Activated CD8-positive, alpha-beta memory T cell treated with anti-CD3 and anti-CD28 coated beads for 48 hours (primary cell): ENCODE measurements around the gene DNAH11.
"Not testable (repeated sequence)": the region's sequence is repeated elsewhere in the genome, so short reads cannot be mapped to it uniquely, and the experiment has no call there.

Experiments used
- DNase-seq, 3 experiments: peaks; one replicate each; pipeline ENCODE4 v3.0.0-alpha.2; 2020; ENCODE audit warnings: low read depth in 2 of 3, low spot score in 2 of 3

The DNAH11 gene

GRCh38 chr7:21542891-21543527 lies at the start of gene DNAH11:
Gene DNAH11, plus strand, starts transcription at chr7:21543039. Its CDS starts 207 bp downstream, at chr7:21543246.
- DNase-seq, result peak in 2 of 3 experiments; percentile 3 to 5

DNA sequence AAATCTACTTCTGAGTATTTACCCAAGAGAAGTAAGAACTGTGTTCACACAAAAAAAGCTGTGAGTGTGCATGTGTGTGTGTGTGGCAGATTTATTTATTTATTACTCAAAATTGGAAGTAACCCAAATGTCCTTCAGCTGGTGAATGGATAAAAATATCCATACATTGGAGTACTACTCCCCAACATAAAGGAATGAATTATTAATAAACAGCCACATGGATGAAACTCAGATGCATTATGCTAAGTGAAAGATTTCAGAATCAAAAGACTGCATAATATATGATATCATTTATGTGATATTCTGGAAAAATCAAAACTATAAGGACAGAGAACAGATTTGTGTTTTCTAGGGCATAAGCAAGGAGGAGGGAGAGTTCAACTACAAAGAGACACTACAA lies 47.1 kb upstream of the DNAH11 start:
- no peak for DNase-seq

GRCh38 chr7:21497072-21497471 lies 45.8 kb upstream of the DNAH11 start:
- DNase-seq, result no peak

GRCh38 chr7:21500117-21500832 lies 42.6 kb upstream of the DNAH11 start:
- no peak for DNase-seq

GRCh38 chr7:21504021-21504420 lies 38.8 kb upstream of the DNAH11 start:
- no peak for DNase-seq

DNA sequence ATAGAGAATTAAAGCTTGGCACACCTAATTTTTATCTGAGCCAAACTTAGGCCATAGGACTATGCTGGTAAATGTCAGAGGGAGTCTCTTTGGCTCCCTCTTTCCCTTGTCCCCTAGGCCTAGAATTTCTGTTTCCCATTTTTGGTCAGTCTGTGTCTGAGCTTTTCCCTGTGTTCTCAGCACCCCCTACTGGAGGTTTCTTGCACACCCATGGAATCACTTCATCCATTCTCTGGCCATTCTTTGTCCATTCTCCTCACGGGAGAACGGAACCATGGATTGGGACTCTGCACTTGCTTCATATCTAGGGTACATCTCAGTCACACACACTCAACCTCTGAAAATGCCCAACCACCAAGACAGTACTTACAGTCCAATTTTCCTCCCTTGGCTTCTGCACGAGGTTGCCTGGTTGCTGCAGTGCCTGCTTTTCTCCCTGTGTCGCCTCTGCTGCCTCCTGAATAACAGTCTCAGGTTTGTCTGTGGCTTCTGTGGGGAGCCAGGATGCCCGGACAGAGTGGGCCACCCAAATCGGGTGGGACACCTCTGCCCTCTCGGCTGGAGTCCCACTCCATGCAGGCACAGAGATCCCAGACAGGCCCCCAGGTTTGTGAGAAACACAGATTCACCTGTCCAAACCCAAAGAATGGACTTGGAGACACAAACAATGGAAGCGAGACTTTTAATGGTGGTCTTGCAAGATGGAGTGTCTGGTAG lies 35.1 kb upstream of the DNAH11 start:
- DNase-seq, result no peak

- no peak for DNase-seq
Measured at GRCh38 chr7:21508538-21508937, 34.3 kb upstream of the DNAH11 start.

DNA sequence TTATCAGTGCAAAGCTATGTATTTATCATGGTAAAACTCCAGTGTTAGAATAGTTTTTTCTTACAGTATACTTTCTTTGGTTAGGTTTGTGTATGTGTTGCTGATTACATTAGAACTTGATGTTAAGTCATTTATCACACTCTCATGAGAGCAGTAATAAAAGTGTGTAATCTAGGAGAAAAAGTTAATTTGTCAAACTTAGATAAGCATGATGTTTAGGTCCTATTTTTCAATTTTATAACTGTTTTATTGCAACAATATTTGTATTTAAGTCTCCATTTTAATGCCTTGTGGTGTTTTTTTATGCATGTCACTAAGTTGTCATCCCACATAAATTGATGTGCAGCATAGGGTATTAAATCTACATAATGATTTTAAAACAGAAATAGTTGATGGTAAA lies 28.8 kb upstream of the DNAH11 start:
- no peak for DNase-seq

- no peak for DNase-seq
Measured at GRCh38 chr7:21524680-21525079, 18.2 kb upstream of the DNAH11 start.

GRCh38 chr7:21526007-21526406 lies 16.8 kb upstream of the DNAH11 start:
- DNase-seq, result no peak

DNA sequence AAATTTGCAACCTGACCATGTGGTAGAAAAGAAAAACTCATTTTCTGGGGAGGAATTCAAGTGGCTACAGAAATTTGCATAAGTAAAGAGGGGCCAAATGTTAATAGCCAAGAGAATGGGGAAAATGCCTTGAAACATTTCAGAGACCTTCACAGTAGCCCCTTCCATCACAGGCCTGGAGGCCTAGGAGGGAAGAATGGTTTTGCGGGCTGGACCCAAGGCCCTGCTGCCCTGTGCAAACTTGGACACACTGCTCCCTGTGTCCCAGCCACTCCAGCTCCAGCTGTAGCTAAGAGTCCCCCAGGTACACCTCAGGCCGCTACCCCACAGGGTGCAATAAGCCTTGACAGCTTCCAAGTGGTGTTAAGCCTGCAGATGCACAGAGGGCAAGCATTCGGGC lies 16.4 kb upstream of the DNAH11 start:
- DNase-seq, result no peak

DNA sequence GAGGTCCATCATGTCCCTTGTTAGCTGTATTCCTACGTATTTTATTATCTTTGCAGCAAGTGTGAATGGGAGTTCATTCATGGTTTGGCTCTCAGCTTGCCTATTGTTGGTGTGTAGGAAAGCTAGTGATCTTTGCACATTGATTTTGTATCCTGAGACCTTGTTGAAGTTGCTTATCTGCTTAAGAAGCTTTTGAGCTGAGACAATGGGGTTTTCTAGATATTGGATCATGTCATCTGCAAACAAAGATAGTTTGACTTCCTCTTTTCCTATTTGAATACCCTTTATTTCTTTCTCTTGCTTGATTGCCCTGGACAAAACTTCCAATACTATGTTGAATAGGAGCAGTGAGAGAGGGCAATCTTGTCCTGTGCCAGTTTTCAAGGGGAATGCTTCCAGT lies 10.4 kb upstream of the DNAH11 start:
- not testable (repeated sequence) for DNase-seq

- not testable (repeated sequence) for DNase-seq
Measured at GRCh38 chr7:21533646-21534045, 9.2 kb upstream of the DNAH11 start.

DNA sequence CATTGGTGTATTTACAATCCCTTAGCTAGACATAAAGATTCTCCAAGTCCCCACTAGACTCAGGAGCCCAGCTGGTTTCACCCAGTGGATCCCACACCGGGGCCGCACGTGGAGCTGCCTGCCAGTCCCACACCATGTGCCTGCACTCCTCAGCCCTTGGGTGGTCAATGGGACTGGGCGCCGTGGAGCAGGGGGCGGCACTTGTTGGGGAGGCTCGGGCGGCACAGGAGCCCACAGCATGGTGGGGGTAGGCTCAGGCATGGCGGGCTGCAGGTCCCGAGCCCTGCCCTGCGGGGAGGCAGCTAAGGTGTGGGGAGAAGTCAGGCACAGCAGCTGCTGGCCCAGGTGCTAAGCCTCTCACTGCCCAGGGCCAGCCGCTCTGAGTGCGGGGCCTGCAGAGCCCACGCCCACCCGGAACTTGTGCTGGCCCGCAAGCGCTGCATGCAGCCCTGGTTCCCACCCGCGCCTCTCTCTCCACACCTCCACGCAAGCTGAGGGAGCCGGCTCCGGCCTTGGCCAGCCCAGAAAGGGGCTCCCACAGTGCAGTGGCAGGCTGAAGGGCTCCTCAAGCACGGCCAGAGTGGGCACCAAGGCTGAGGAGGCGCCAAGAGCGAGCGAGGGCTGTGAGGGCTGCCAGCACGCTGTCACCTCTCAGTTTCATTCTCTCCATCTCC lies 6.3 kb upstream of the DNAH11 start:
- not testable (repeated sequence) for DNase-seq

DNA sequence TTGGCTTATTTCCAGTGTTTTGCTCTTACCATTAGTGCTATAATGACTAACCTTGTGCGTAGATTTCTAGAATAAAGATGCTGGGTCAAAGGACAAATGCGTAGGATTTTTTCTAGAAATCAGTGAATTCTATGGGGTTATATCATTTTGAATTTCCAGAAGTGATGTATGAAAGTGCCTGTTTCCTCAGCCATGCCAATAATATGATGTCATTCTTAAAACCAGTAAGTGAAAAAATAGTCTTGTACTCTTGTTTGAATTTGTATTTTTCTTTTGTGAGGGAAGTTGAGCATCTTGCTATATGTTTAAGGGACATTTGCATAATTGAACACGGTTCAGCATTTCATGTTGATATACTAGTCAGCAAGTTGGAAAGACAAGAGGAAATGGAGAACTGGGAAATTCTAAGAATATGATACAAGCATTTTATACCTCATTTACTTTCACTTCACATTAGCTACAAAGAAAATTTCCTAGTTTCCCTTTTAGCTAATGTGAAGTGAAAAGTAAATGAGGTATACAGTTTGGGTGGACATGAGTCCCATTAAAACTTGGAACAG lies 3.8 kb upstream of the DNAH11 start:
- DNase-seq, result no peak

- peak in 1 of 3 experiments; percentile 1 for DNase-seq
Measured at GRCh38 chr7:21543528-21544302, 876 bp downstream of the DNAH11 start.

GRCh38 chr7:21544303-21544656 lies 1.4 kb downstream of the DNAH11 start:
- no peak for DNase-seq

- DNase-seq, result no peak
Measured at GRCh38 chr7:21544715-21545114, 1.9 kb downstream of the DNAH11 start.

- no peak for DNase-seq
Measured at GRCh38 chr7:21547501-21547900, 4.7 kb downstream of the DNAH11 start.

DNA sequence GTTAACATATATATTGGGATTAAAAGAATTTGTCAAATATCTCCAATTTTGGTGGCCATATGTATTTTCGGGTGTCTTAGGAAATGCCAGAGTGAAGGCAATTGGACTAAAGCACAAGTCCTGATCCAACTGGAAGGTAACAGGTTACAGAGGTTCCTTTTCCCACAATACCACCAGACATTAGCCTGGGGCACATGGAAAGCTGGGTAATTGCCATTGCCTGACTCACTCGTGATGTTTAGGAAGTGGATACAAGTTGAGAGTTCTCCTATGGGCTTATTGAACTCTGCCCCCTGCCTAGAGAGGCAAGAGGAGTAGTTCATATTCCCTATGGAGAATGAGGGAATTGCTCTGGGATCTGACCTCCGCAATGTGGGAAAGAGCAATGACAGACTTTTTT lies 5.7 kb downstream of the DNAH11 start:
- DNase-seq, result no peak

DNA sequence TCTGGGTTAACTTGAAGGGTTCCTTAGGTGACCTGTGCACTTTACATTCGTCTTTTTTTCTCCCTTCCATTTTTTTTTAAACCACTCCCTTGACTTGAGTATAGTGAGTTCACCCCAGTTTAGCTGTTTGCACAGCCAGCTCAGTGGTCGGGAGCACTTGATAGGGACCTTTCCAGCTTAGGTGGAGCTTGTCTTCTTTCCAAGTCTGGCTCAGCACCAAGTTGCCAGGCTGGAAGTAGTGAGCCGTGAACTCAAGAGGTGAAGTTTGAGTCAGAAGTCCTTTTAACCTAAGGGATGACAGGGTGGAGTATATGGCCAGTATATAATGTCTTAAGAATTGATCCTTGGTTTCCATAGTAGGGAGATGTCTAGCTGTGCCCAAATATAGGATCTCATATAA lies 7.2 kb downstream of the DNAH11 start:
- no peak for DNase-seq
